PFSK-1 (cell line): ENCODE measurements around the gene RHOF.

ENCODE experiments used
- POLR2AphosphoS5 ChIP-seq: IDR thresholded peaks from 2 replicates; pipeline ENCODE4 v1.6.1; 2012; ENCODE audit warnings: low read depth, mild to moderate bottlenecking, control low read depth, low read length, moderate library complexity
- SIN3A ChIP-seq: IDR thresholded peaks from 2 replicates; pipeline ENCODE4 v1.6.1; 2012; ENCODE audit warnings: mild to moderate bottlenecking, low read length, moderate library complexity, borderline replicate concordance; ENCODE audit not compliant: insufficient read depth
- TF ChIP-seq, protein P1 (sequence below), 2 experiments: IDR thresholded peaks; 2 replicates each; pipeline versions ENCODE4 v1.6.1 to v1.8.0; 2011 to 2012; ENCODE audit warnings: low read depth in 2 of 2, low read length in 2 of 2, control low read depth in 1 of 2, inconsistent platforms in 1 of 2, mild to moderate bottlenecking in 1 of 2, moderate library complexity in 1 of 2; ENCODE audit not compliant: insufficient read depth in 1 of 2

DNA sequence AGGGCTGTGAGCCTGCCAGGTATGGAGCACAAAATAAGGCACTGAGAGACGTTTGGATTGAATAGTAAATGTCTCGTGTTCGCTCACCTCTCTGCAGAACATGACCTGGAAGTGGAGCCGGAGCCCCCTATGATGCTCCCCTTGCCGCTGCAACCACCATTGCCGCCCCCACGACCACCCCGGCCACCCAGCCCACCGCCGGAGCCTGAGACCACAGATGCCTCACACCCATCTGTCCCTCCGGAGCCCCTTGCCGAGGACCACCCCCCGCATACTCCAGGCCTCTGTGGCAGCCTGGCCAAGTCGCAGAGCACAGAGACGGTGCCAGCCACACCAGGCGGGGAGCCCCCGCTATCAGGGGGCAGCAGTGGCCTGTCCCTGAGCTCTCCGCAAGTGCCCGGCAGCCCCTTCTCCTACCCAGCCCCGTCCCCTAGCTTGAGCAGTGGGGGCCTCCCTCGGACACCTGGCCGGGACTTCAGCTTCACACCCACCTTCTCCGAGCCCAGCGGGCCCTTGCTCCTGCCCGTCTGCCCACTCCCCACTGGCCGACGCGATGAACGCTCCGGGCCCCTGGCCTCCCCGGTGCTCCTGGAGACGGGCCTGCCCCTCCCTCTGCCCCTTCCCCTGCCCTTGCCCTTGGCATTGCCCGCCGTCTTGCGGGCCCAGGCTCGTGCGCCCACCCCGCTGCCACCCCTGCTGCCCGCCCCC, 29.1 kb upstream of the RHOF start:
- no peak for TF ChIP-seq POLR2AphosphoS5
- no peak for TF ChIP-seq SIN3A
- TF ChIP-seq, protein P1, sequence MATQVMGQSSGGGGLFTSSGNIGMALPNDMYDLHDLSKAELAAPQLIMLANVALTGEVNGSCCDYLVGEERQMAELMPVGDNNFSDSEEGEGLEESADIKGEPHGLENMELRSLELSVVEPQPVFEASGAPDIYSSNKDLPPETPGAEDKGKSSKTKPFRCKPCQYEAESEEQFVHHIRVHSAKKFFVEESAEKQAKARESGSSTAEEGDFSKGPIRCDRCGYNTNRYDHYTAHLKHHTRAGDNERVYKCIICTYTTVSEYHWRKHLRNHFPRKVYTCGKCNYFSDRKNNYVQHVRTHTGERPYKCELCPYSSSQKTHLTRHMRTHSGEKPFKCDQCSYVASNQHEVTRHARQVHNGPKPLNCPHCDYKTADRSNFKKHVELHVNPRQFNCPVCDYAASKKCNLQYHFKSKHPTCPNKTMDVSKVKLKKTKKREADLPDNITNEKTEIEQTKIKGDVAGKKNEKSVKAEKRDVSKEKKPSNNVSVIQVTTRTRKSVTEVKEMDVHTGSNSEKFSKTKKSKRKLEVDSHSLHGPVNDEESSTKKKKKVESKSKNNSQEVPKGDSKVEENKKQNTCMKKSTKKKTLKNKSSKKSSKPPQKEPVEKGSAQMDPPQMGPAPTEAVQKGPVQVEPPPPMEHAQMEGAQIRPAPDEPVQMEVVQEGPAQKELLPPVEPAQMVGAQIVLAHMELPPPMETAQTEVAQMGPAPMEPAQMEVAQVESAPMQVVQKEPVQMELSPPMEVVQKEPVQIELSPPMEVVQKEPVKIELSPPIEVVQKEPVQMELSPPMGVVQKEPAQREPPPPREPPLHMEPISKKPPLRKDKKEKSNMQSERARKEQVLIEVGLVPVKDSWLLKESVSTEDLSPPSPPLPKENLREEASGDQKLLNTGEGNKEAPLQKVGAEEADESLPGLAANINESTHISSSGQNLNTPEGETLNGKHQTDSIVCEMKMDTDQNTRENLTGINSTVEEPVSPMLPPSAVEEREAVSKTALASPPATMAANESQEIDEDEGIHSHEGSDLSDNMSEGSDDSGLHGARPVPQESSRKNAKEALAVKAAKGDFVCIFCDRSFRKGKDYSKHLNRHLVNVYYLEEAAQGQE (IDR thresholded peaks at IDR 0.05; ENCODE audit: insufficient read depth in 1 of 2, low read depth in 2 of 2, low read length in 2 of 2): no peak
